Ishikawa (cell line): ENCODE measurements around the gene ERGIC2.

Experiments
- MAX ChIP-seq: IDR thresholded peaks from 2 replicates; pipeline ENCODE4 v1.6.1; 2012
- YY1 ChIP-seq: IDR thresholded peaks from 2 replicates; pipeline ENCODE4 v1.6.1; 2012; ENCODE audit warnings: low read depth

GRCh38 chr12:29414368-29414767 lies 33.4 kb upstream of the ERGIC2 start:
- TF ChIP-seq MAX (no peak), YY1 (no peak)
